OCI-LY7 (cell line): ENCODE data around the gene PNMA8C.

ENCODE experiments used
- EZH2phosphoT487 ChIP-seq: fragments of 200-600 bp; sonication (generic); IDR thresholded peaks from 2 replicates; pipeline ENCODE4 v1.6.1; 2018; ENCODE audit warnings: low read depth, borderline replicate concordance, mild to moderate bottlenecking, mixed run types, antibody characterized with exemption, low read length, moderate library complexity, mixed read lengths
- TF ChIP-seq, protein P1 (sequence below): fragments of 200-600 bp; sonication (generic); conservative IDR thresholded peaks from 2 replicates; pipeline ENCODE4 v1.5.1; 2014; ENCODE audit warnings: mild to moderate bottlenecking, antibody characterized with exemption, low read length, moderate library complexity, mixed read lengths

DNA sequence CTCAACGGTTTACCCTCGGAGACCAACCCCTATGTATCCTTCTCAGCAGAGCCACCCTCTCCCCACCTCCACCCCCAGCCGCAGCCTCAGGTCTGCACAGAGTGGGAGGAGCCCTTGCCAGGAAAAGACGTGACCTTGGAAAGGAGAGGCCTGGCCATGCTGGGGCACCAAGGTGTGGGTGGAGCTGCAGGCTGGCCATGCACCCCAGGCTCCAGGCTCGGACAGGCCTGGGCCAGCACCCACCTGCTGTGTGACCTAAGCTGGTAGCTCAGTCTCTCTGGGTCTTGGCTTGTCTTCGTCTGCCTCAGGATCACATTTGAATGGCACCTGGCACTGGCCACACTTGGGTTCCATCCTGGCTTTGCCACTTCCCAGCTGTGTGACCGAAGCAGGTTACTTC is 44.9 kb downstream of the PNMA8C start:
- TF ChIP-seq, protein P1, sequence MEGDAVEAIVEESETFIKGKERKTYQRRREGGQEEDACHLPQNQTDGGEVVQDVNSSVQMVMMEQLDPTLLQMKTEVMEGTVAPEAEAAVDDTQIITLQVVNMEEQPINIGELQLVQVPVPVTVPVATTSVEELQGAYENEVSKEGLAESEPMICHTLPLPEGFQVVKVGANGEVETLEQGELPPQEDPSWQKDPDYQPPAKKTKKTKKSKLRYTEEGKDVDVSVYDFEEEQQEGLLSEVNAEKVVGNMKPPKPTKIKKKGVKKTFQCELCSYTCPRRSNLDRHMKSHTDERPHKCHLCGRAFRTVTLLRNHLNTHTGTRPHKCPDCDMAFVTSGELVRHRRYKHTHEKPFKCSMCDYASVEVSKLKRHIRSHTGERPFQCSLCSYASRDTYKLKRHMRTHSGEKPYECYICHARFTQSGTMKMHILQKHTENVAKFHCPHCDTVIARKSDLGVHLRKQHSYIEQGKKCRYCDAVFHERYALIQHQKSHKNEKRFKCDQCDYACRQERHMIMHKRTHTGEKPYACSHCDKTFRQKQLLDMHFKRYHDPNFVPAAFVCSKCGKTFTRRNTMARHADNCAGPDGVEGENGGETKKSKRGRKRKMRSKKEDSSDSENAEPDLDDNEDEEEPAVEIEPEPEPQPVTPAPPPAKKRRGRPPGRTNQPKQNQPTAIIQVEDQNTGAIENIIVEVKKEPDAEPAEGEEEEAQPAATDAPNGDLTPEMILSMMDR, result no peak
- TF ChIP-seq EZH2phosphoT487, result no peak
